Panc1 (cell line): ENCODE measurements around the gene GTF3A.

ENCODE experiments used
- POLR2AphosphoS5 ChIP-seq: IDR thresholded peaks from 2 replicates; pipeline ENCODE4 v1.6.1; 2012; ENCODE audit warnings: mild to moderate bottlenecking, low read depth, low read length, moderate library complexity
- TF ChIP-seq, protein P1 (sequence below): fragments of 450-650 bp; IDR thresholded peaks from 2 replicates; pipeline ENCODE4 v1.5.1; 2017; ENCODE audit warnings: mild to moderate bottlenecking

DNA sequence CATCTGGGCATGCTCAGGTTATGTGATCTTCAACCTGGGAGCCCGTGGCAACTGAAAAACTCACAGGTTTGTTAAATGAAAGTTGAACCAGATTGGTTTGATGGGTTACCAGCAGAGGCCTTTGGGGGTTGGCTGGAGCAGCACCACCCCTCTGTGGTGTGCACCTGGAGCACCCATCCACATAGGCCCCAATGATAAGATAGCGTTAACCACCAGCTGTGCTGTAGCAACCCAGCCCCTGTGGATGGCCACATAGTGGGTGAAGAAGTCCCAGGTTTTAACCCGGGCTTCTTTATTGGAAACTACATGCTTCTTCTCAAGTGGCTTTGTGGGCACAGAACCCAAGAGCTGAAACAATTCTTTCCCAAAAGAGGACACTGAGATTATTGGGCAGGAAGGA is 48.5 kb downstream of the GTF3A start:
- TF ChIP-seq POLR2AphosphoS5, result no peak
- TF ChIP-seq, protein P1, sequence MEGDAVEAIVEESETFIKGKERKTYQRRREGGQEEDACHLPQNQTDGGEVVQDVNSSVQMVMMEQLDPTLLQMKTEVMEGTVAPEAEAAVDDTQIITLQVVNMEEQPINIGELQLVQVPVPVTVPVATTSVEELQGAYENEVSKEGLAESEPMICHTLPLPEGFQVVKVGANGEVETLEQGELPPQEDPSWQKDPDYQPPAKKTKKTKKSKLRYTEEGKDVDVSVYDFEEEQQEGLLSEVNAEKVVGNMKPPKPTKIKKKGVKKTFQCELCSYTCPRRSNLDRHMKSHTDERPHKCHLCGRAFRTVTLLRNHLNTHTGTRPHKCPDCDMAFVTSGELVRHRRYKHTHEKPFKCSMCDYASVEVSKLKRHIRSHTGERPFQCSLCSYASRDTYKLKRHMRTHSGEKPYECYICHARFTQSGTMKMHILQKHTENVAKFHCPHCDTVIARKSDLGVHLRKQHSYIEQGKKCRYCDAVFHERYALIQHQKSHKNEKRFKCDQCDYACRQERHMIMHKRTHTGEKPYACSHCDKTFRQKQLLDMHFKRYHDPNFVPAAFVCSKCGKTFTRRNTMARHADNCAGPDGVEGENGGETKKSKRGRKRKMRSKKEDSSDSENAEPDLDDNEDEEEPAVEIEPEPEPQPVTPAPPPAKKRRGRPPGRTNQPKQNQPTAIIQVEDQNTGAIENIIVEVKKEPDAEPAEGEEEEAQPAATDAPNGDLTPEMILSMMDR, result no peak
